Uterus (tissue), 2 donors: ENCODE data around the gene GALNT9.

Source experiments
- CTCF ChIP-seq, 4 experiments: fragments of 200-600 bp in 2 of 4; fragments of 450-650 bp in 2 of 4; sonication (generic) in 2 of 4; IDR thresholded peaks; one replicate each; pipeline ENCODE4 v1.5.1; 2016 to 2019; ENCODE audit warnings: antibody characterized with exemption in 4 of 4, mild to moderate bottlenecking in 2 of 4, moderate library complexity in 1 of 4
- POLR2A ChIP-seq, 2 donors: fragments of 450-650 bp; IDR thresholded peaks; one replicate each; pipeline ENCODE4 v1.6.1; 2016; ENCODE audit warnings: antibody characterized with exemption in 2 of 2, mild to moderate bottlenecking in 1 of 2, moderate library complexity in 1 of 2

GRCh38 chr12:132329720-132330548 is 545 bp upstream of the GALNT9 start:
- TF ChIP-seq POLR2A (IDR thresholded peaks at IDR 0.05) = no peak
- TF ChIP-seq CTCF (IDR thresholded peaks at IDR 0.05) = no peak
